Measurements from ENCODE around the gene ART1. TPM values are rescaled to one million over a fixed set of nuclear protein-coding genes. Genes with fewer than 3 reads are reported as not detected.

The ART1 gene
- total RNA-seq, 6 experiments from 2014 or later, result not detected

DNA sequence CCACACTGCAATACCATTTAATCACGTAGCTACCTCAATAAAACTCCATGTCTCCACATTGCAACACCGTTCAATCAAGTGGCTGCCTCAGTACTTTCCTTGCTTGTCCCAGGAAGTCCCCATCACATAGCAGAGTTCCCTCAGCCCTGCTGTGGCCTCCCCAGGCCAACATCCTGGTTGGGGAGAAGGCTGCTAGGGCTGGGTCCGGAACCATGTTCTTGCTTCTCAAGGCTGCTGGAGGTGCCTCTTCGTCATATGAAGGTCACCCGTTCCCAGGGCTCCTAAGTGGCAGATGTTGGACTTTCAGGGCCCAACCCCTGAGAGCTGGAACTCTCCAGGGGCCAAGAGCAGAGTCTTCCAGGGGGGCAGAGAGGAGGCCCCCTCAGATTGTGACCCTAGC, 6.4 kb upstream of the ART1 start:
- Histone ChIP-seq H3K27me3 (no peaks in the 10 kb centered on the region), H3K9me3 (no peaks in the 10 kb centered on the region), H3K4me3 (no peak overlapping the region), H3K4me1 (peaks cover 0 to 6% (median 2%) of the 10 kb centered on the region in 4 donors), H3K27ac (no peak overlapping the region), H3K36me3 (no peaks in the 10 kb centered on the region)
- ATAC-seq (no peak), DNase-seq (no peak)
- TF ChIP-seq POLR2A (IDR thresholded peaks at IDR 0.05), result no peak
- TF ChIP-seq, protein P1, sequence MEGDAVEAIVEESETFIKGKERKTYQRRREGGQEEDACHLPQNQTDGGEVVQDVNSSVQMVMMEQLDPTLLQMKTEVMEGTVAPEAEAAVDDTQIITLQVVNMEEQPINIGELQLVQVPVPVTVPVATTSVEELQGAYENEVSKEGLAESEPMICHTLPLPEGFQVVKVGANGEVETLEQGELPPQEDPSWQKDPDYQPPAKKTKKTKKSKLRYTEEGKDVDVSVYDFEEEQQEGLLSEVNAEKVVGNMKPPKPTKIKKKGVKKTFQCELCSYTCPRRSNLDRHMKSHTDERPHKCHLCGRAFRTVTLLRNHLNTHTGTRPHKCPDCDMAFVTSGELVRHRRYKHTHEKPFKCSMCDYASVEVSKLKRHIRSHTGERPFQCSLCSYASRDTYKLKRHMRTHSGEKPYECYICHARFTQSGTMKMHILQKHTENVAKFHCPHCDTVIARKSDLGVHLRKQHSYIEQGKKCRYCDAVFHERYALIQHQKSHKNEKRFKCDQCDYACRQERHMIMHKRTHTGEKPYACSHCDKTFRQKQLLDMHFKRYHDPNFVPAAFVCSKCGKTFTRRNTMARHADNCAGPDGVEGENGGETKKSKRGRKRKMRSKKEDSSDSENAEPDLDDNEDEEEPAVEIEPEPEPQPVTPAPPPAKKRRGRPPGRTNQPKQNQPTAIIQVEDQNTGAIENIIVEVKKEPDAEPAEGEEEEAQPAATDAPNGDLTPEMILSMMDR (IDR thresholded peaks at IDR 0.05), result no peak
- intact Hi-C loops (cut with DNase I), result no loop called here
- 86% methylated on average over 1 of the region's 5 CpGs for WGBS (ENCODE audit: insufficient coverage, low coverage, low lambda C conversion rate, missing lambda C conversion rate)

DNA sequence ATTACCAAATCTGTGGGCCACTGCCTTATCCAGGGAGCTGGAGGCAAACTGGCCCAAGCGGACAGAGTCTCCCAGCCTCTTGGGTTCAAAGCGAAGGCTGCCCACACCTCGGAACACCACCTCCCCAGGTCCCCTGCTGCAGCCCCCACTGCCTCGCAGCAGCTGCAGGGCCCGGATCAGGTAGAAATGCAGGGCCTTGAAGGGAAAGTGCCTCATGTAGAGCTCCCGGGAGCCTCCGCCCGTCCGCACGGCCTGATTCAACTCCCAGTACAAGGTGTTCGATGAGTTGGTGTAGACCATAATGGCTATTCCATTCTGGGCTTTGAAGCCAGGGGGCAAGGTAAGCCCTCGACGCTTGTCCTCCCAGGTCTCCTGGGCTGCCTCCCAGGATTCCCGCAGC, 5.1 kb upstream of the ART1 start:
- intact Hi-C loops (cut with DNase I), result no loop called here
- no peaks in the 10 kb centered on the region for H3K9me3 ChIP-seq

DNA sequence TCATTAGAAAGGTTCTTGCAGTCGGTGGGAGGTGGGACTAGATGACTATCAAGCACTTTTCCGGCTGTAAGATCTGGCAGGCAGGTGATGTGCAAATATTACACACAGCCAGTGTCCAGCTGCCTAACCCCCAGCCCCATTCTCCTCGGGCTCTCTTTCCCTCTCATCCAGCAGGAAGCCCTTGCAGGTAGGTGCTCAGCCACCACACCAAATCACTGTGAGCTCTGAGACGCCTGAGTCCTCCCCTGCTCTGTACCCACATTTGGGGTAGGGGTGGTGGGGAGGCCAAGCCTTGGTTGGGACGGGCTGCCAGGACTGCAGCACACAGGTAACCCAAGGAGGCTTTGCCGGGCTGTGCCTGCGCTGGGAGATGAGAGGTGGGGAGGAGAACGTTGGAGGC, 3.7 kb upstream of the ART1 start:
- Histone ChIP-seq H3K4me3 (no peak overlapping the region), H3K4me1 (peaks cover 0 to 6% (median 2%) of the 10 kb centered on the region in 4 donors), H3K27me3 (no peaks in the 10 kb centered on the region), H3K36me3 (no peaks in the 10 kb centered on the region), H3K9me3 (no peaks in the 10 kb centered on the region), H3K27ac (no peak overlapping the region)
- intact Hi-C loops (cut with DNase I), result no loop called here
- 45% methylated on average over 3 of the region's 8 CpGs for WGBS (ENCODE audit: insufficient coverage, low coverage, low lambda C conversion rate, missing lambda C conversion rate)
- ATAC-seq (no peak), DNase-seq (no peak)
- TF ChIP-seq, protein P1 (IDR thresholded peaks at IDR 0.05), result no peak
- no peak for TF ChIP-seq POLR2A (IDR thresholded peaks at IDR 0.05)

More for the DNA sequence above, 5.1 kb upstream of the ART1 start:
- ATAC-seq, result no peak
- DNase-seq, result no peak
- Histone ChIP-seq H3K4me3 (no peak overlapping the region), H3K4me1 (peaks cover 0 to 6% (median 2%) of the 10 kb centered on the region in 4 donors), H3K27me3 (no peaks in the 10 kb centered on the region), H3K27ac (no peak overlapping the region), H3K36me3 (no peaks in the 10 kb centered on the region)
- TF ChIP-seq, protein P1 (IDR thresholded peaks at IDR 0.05), result no peak
- TF ChIP-seq POLR2A (IDR thresholded peaks at IDR 0.05), result no peak
- WGBS (ENCODE audit: insufficient coverage, low coverage, low lambda C conversion rate, missing lambda C conversion rate), result no CpG with 5 or more reads among the region's 14 CpGs

DNA sequence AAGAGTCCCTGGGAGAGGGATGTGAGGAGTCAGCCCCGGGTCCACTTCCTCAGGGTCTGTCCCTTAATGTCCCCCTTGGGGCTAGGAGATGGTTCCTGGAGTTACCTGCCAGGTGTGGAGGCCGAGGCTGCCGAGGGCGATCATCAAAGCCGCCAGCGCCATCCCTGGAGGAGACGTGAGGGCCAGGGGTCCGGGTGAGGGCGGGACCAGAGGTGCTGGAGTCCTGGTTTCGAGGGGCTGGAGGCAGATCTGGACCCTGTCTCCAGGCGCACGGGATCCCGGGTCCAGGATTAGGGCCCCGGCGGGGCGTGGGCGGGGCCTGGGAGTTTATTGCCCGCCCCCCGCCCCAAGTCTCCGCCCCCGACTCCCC, 3.2 kb upstream of the ART1 start, which contains the start of gene ART5:
ART5 (minus strand) TSS at position 292 of the 370 bp plus-strand sequence; CDS start at position 162, 130 bp downstream.
- Histone ChIP-seq H3K36me3 (no peaks in the 10 kb centered on the region), H3K27me3 (no peaks in the 10 kb centered on the region), H3K27ac (peak within 1 kb of the TSS in 1 of 3 donors; percentile 49), H3K4me1 (peaks cover 0 to 6% (median 2%) of the 10 kb centered on the region in 4 donors), H3K4me3 (peak within 1 kb of the TSS; percentile 43 to 65 (median 54)), H3K9me3 (no peaks in the 10 kb centered on the region)
- DNase-seq (no peak), ATAC-seq (no peak)
- 15% methylated on average over 9 of the region's 21 CpGs for WGBS (ENCODE audit: insufficient coverage, low coverage, low lambda C conversion rate, missing lambda C conversion rate)
- intact Hi-C loops (cut with DNase I), result no loop called here
- TF ChIP-seq, protein P1 (IDR thresholded peaks at IDR 0.05), result no peak
- no peak for TF ChIP-seq POLR2A (IDR thresholded peaks at IDR 0.05)
